DMS53 (cell line): ENCODE measurements around the gene NOP14.
"Not testable (repeated sequence)": the region's sequence is repeated elsewhere in the genome, so short reads cannot be mapped to it uniquely, and the experiment has no call there.

Experiments
- DNase-seq: peaks from one replicate; lab custom pipeline; 2025; lab: John Stamatoyannopoulos, UW

Gene NOP14

DNA sequence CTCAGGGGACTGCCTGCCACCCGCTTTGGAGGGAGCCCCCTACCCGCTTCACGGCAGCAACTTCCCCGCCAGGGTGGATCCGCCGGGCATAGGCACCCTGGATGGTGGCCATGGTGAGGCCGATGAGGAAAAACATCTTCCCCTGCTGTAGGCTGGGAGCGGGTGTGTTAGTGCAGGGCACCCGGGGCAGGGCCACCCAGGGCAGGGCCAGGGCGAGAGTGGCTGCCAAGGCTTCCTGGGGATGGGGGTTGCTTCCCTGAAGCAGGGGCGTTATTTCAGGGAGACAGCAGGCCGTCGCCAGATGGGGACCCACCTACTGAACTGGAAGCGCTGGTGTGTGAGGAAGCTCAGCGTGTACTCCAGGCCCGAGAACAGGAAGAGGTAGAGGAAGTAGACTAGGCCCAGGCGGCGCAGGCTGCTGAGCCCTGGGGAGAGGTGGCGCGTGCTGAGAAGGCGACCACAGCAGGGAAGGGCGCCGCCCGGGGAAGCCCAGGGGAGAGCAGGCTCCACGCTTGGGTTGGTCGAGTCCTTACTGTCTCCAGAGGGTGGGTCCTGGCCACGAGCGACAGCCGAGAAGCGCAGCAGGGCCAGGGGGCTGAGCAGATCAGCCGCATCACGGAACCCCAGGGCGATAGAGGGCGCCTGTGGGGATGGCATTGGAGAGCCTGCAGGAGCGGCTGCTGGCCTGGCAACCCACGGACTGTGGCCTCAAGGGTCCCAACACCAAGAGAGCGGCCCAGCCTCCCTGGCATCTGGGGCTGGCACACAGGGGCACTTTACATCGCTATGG lies 31.5 kb downstream of the NOP14 start:
- DNase-seq: no peak

DNA sequence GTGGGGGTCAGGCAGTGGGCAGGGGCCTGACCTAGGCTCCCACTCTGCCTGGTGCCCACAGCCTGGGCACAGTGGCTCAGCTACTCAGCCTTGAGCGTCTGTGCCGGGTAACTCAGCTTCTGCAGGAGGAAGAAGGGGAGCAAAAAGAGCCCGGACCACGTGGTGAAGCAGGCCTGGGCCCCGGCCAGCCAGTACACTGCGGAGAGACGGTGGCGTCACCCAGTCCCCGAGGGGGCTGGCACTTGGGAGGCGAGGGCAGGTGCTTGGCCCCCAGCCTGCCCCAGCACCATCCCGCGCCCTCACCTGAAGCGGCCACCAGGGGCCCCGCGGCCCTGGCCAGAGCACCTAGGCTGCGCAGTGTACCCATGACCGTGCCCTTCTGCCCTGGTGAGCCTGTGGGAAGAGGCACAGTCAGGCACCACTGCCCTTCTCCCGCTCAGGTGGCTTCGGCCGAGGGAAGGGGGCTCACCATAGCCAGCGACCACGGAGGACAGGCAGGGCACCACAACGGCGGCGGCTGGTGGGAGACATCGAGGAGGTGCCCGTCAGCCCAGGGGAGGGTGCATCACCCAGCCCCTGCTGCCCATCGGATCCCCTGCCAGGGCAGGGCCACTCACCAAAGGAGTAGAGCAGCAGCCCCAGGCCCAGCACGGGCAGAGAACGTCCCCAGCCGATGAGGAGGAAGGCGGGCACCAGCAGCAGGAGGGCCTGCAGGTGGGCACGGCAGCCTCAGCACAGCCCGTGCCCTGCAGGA lies 32.3 kb downstream of the NOP14 start:
- DNase-seq: peak; percentile 98

DNA sequence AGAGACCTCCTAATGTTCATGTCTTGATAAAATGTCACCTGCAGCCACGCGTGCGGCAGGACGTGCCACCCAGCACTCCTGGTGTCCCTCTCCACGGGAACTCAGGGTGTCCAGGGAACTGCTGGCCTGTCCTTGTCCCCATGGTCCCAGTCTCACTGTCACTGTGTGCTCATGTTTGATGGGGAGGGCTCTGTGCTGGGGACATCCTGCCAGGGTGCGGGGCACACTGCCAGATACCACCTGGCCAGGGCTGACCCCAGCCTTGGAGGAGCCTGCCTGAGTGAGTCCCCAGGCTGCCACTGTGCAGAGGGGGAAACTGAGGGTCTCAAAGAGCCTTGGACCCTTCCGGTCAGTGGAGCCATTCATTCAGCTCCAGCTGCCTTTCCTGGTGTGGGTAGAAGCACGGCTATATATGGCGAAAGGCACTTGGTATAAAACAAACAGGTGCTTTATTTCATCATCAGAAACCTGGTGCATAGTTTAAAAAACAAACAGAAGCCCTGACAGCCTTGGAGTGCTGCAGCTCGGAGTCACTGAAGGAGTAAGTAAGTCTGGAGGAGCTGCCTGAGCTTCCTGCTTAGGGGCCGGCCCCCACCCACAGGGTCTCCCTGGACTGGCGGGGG lies 33.0 kb downstream of the NOP14 start:
- peak; percentile 95 for DNase-seq

DNA sequence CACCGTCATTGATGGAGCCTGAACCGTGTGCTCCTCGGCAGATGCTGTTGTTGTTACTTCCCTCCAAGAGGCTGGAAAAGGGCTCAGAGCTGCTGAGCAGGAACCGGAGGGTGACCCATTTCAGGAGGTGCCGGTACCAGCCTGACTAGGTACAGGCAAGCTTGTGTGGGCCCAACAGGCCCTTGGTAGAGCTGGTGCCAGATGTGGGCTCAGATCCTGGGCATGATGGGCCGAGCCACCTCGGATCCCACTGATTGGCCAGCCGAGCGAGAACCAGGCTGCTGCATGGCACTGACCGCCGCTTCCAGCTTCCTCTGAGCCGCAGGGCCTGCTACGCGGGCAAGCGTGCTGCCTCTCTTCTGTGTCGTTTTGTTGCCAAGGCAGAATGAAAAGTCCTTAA lies 33.7 kb downstream of the NOP14 start:
- peak; percentile 50 for DNase-seq

DNA sequence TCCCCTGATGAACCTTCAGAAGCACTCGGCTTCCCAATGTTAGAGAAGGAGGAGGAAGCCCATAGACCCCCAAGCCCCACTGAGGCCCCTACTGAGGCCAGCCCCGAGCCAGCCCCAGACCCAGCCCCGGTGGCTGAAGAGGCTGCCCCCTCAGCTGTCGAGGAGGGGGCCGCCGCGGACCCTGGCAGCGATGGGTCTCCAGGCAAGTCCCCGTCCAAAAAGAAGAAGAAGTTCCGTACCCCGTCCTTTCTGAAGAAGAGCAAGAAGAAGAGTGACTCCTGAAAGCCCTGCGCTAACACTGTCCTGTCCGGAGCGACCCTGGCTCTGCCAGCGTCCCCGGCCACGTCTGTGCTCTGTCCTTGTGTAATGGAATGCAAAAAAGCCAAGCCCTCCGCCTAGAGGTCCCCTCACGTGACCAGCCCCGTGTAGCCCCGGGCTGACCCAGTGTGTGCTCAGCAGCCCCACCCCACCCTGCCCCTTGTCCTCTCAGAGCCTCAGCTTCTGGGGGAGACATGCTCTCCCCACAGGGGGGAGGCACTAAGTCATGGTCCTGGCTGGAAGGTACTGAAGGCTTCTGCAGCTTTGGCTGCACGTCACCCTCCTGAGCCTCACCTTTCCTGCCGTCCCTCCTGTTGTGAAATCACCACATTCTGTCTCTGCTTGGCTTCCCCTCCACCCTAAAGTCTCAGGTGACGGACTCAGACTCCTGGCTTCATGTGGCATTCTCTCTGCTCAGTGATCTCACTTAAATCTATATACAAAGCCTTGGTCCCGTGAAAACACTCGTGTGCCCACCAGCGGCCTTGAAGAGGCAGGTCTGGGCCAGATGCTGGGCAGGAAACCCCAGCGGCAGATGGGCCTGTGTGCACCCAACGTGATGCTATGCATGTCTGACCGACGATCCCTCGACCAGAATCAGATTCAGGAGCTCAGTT lies 34.7 kb downstream of the NOP14 start:
- no peak for DNase-seq

DNA sequence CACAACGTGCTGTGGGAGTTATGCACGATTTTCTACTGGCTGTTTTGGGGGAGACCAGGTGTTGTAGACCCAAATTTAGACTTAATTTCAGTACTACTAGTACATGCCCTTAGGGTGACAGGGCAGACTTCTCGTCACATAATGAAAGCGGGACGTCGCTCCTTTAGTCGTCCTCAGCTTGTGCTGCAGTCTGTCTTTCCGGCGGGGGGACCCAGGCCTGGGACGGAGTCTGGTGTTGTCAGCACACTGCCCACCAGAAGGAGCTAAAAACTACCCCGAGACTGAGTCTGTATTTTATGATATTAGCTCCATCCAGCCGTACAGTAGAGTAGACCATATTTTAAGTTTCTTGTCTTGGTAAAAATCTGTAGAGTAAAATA lies 35.5 kb downstream of the NOP14 start:
- no peak for DNase-seq

DNA sequence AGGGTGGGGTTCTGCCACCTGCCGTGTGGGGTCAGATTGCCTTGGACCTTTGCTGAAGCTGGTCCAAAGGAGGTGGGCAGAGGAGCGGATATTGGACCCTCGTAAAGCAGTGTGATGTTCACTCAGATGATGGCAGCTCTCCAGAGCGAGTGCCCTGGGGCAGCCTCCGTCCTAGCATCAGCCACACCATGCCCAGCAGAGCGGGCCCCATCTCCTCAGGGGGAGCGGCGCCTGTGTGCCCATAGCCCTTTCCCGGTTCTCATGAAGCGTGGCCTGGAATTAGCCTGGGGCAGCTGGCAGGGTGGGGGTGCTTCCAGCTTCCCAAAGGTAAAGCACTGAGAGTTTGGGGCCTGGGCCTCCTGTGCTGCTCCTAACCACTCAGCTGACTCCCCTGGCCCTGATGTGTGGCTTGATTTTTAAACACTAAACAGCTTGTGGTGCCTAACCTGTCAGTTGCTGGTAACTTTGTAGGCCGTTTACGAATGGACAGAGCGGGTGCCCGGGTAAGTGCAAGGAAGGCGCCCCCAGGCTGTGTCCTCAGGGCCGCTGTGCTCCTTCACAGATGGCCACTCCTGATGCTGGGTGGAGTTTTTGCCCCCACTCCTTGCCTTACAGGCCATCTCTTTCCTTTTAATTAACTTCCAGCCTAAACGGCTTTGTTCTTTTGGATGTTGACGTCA lies 36.0 kb downstream of the NOP14 start:
- DNase-seq: no peak

DNA sequence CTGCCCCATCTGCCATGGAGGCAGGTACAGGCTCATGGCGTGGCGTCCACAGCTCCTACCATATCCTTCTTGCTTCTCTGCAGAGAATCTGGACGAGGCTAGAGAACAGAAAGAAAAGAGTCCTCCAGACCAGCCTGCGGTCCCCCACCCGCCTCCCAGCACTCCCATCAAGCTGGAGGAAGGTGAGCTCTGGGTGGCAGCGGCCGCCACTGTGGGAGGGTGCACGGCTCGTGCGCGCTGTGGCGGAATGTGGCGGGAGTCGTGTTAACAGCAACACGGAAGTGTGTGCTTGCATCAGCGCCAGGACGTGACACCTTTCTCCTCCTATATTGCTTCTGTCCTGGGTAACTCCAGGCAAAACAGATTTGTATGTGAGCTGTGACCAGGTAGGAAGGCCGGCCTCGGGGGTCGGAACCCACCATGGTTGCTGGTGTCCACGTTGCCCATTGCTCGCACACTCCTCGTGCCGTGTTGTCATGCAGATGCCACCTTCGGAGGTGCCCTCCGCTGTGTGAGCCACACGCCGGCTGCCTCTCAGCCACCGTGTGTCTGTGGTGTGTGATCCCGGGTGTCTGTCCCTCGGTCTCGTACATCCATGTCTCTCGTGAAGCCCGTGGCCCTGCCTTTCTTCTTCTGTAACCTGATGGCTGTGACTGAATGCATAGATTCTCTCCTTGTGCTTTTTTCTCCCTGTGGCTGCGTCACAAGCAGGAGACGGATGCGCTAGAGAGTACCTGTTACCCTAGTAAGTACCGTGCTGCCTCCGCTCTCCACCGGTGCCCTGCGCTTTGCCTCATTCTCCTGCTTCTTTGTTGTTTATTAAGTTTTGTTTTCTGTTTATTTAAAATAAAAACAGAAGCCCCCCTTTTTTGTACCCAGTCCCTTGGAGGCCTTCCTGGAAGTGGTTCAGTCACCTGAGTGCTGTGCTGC lies 37.0 kb downstream of the NOP14 start:
- DNase-seq: no peak

DNA sequence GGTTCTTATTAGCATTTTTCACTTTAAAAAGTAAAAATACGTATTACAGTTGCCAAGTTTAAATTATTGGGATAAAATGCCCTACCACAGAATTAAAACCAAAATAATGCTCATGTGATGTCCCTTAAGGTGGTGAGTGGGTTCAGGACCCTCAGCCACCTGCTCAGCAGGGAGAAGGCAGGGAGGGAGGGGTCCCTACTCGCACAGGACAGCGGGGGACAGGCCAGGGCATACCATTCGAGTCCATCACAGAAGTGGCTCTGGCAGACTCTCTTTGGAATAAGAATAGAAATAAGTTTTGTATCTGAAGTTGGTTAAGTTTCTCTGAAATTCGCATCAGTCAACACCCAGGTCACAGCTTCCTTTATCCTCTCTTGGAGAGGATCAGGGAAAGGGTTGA lies 37.7 kb downstream of the NOP14 start:
- no peak for DNase-seq

DNA sequence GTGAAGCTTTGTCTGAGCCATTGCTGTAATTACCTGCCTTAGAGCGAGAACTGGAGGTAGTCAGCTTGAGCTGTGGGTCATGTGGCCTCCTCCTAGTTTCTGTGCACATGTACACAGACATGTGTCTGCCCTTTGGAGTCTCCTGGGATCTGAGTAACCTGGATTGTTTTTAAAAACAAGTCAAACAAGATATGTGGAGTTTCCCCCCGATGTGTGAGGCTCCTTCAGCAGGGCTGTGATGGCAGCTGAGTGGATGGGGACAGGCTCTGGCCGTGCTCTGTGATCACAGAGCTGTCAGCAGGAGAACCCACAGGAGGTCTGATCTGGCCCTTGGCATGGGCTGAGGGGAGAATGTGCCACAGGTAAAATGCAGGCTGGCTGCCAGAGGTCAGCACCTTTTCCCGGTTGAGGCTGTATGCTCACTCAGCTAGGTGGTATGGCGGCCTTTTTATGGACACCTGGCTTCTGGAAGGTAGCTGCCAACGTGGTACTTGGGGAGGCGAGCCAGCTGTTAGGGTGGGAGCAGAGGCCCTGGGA lies 38.4 kb downstream of the NOP14 start:
- DNase-seq: no peak

DNA sequence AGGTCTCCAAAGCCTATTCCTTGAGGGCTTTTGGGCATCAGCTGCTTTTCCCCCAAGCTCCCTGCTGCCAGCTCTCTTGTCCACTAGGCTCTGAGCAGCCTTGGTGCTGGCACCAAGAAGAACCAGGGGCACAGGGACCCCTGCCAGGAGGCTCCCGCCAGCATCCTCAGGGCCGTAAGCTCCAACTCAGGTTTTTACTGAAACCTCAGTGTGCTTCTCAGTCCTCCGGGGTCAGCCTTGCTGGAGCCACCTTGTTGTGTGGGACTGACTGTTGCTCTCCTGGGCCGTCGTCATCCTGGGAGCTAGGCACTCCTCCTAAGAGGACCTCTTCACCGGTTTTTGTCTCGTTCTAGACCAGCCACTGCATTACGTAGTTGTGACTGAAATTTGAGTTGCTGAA lies 38.9 kb downstream of the NOP14 start:
- DNase-seq: no peak

DNA sequence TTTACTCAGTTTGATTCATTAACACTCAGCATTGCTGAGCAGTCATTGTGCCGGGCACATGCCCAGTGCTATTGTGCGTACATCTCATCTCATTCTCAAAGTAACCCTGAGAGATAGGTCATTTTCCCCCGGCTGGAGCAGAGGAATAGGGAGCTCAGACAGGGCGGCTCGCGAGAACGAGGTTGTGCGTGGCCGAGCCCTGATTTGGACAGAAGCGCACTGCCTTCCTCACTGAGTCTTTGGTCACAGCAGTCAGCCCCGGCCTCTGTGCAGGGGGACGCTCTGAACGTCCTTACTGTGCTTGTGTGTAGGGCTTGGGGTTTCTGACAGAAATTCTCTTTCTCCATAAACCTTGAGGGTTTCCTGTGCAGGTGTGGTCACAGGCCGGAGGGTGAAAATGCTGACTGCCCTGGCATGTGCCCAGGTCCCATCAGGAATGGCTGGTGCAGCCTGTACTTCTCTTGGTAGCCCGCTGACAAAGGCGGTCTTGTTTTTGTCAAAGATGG lies 39.5 kb downstream of the NOP14 start:
- DNase-seq: no peak

DNA sequence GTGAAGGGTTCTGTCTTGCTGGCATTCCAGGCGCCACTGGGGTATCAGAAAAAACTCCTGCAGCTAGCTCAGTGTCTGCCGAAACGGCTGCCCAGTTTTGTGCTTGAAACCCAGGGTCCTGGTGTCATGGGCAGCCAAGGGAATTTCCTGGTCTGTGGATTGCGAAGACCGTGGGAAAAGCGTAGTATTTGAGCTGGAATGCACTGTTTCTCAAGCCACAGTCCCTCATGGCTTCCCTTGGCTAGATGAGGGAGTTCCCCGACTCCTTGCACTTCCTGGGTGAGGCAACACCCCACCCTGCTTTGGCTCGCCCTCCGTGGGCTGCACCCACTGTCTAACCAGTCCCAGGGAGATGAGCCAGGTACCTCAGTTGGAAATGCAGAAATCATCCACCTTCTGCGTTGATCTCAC lies 40.1 kb downstream of the NOP14 start:
- DNase-seq: no peak

DNA sequence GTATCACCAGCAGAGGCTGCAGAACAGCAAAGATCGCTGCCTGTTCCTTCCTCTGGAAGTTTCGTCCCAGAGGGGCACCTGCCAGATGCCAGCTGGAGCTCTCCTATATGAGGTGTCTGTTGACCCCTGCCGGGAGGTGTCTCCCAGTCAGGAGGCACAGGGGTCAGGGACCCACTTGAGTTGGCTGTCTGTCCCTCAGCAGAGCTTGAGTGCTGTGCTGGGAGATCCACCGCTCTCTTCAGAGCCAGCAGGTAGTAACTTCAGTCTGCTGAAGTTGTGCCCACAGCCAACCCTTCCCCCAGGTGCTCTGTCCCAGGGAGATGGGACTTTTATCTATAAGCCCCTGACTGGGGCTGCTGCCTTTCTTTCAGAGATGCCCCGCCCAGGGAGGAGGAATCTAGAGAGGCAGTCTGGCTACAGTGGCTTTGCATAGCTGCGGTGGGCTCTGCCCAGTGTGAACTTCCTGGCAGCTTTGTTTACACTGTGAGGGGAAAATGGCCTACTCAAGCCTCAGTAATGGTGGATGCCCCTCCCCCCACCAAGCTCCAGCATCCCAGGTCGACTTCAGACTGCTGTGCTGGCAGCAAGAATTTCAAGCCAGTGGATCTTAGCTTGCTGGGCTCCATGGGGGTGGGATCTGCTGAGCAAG lies 40.6 kb downstream of the NOP14 start:
- not testable (repeated sequence) for DNase-seq

DNA sequence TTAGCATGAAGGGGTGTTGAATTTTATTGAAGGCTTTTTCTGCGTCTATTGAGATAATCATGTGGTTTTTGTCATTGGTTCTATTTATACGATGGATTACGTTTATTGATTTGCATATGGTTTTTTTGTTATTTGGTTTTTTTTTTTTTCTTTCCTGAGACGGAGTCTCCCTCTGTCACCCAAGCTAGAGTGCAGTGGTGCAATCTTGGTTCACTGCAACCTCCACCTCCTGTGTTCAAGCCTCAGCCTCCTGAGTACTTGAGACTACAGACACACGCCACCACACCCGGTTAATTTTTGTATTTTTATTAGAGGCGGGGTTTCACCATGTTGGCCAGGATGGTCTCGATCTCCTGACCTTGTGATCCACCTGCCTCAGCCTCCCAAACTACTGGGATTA lies 44.5 kb downstream of the NOP14 start:
- DNase-seq: not testable (repeated sequence)

DNA sequence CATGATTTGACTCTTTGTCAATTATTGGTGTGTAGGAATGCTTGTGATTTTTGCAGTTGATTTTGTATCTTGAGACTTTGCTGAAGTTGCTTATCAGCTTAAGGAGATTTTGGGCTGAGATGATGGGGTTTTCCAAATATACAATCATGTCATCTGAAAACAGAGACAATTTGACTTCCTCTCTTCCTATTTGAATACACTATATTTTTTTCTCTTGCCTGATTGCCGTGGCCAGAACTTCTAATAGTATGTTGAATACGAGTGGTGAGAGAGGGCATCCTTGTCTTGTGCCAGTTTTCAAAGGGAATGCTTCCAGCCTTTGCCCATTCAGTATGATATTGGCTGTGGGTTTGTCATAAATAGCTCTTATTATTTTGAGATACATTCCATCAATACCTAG lies 44.9 kb downstream of the NOP14 start:
- DNase-seq: not testable (repeated sequence)

DNA sequence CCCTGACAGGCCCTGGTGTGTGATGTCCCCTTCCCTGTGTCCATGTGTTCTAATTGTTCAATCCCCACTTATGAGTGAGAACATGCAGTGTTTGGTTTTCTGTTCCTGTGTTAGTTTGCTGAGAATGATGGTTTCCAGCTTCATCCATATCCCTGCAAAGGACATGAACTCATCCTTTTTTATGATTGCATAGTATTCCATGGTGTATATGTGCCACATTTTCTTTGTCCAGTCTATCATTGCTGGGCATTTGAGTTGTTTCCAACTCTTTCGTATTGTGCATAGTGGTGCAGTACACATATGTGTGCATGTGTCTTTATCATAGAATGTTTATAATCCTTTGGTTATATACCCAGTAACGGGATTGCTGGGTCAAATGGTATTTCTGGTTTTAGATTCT lies 46.5 kb downstream of the NOP14 start:
- DNase-seq: not testable (repeated sequence)

DNA sequence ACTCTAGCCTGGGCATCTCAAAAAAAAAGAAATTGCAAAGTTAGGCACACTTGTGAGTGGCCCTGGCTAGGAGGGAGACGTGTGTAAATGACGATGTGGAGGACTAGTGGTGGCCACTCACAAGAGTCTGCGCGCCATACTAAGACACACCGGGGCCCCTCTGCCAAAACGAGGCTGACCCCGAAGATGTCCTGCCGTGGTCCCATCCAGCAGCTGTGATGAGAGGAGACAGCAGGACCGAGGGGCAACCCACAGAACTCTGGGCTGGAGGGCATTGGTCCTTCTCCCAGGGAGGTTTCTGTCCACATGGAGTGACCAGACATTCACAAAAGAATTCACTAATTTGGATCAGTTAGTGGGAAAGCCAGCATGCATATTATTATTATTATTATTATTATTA lies 47.4 kb downstream of the NOP14 start:
- DNase-seq: no peak
